ENCODE measurements around the gene STK4.

DNA sequence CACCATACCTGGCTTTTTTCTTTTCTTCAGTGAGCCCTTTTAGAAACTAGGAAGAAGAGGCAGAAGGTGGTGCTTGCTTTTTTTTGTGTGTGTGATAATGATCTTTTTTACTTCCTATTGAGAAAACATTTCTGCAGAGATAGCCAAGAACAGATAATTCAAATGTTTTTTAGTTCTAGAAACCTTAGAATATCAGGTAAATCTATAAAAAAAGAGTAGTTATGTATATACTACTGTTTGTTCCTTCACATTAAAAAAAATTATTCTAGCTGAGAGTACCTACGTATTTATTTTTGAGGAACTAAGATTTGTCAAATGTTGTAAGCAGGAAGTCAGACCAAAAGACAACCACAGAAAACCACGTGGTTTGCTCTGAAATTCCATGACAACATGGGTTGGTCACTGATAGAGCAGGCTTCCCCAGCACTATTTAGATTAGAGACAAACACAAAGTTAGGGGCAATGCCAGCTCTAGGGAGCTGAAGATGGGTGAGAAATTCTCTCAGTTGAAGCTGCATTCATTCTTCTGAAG lies 12.8 kb downstream of the STK4 start:
- no peak for TF ChIP-seq POLR2A (IDR thresholded peaks at IDR 0.05)
- TF ChIP-seq, protein P1, sequence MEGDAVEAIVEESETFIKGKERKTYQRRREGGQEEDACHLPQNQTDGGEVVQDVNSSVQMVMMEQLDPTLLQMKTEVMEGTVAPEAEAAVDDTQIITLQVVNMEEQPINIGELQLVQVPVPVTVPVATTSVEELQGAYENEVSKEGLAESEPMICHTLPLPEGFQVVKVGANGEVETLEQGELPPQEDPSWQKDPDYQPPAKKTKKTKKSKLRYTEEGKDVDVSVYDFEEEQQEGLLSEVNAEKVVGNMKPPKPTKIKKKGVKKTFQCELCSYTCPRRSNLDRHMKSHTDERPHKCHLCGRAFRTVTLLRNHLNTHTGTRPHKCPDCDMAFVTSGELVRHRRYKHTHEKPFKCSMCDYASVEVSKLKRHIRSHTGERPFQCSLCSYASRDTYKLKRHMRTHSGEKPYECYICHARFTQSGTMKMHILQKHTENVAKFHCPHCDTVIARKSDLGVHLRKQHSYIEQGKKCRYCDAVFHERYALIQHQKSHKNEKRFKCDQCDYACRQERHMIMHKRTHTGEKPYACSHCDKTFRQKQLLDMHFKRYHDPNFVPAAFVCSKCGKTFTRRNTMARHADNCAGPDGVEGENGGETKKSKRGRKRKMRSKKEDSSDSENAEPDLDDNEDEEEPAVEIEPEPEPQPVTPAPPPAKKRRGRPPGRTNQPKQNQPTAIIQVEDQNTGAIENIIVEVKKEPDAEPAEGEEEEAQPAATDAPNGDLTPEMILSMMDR (IDR thresholded peaks at IDR 0.05): no peak
